Ishikawa (cell line): ENCODE measurements around the gene PTPRD.

Experiments
- CEBPB ChIP-seq: IDR thresholded peaks from 2 replicates; pipeline ENCODE4 v1.6.1; 2012
- CREB1 ChIP-seq: IDR thresholded peaks from 2 replicates; pipeline ENCODE4 v1.6.1; 2012; ENCODE audit warnings: low read depth
- EGR1 ChIP-seq: IDR thresholded peaks from 2 replicates; pipeline ENCODE4 v1.6.1; 2012
- EP300 ChIP-seq: IDR thresholded peaks from 2 replicates; pipeline ENCODE4 v1.6.1; 2012; ENCODE audit warnings: borderline replicate concordance
- FOXM1 ChIP-seq: IDR thresholded peaks from 2 replicates; pipeline ENCODE4 v1.6.1; 2012; ENCODE audit warnings: low read depth, borderline replicate concordance
- MAX ChIP-seq: IDR thresholded peaks from 2 replicates; pipeline ENCODE4 v1.6.1; 2012
- NFIC ChIP-seq: IDR thresholded peaks from 2 replicates; pipeline ENCODE4 v1.6.1; 2012
- RAD21 ChIP-seq: IDR thresholded peaks from 2 replicates; pipeline ENCODE4 v1.6.1; 2012; ENCODE audit warnings: low read depth
- REST ChIP-seq: IDR thresholded peaks from 2 replicates; pipeline ENCODE4 v1.6.1; 2012; ENCODE audit warnings: low read depth, mild to moderate bottlenecking
- TAF1 ChIP-seq: IDR thresholded peaks from 2 replicates; pipeline ENCODE4 v1.6.1; 2012; ENCODE audit warnings: low read depth, mild to moderate bottlenecking
- TCF12 ChIP-seq: IDR thresholded peaks from 2 replicates; pipeline ENCODE4 v1.6.1; 2012; ENCODE audit warnings: low read depth
- TEAD4 ChIP-seq: IDR thresholded peaks from 2 replicates; pipeline ENCODE4 v1.6.1; 2012
- USF1 ChIP-seq: IDR thresholded peaks from 2 replicates; pipeline ENCODE4 v1.6.1; 2012
- YY1 ChIP-seq: IDR thresholded peaks from 2 replicates; pipeline ENCODE4 v1.6.1; 2012; ENCODE audit warnings: low read depth
- ZBTB7A ChIP-seq: IDR thresholded peaks from 2 replicates; pipeline ENCODE4 v1.6.1; 2012; ENCODE audit warnings: low read depth

Gene PTPRD

GRCh38 chr9:8429768-8430167 lies 2183.0 kb downstream of the PTPRD start:
- TF ChIP-seq CREB1 (no peak), TAF1 (no peak), TCF12 (no peak), EP300 (no peak), ZBTB7A (no peak), MAX (no peak), NFIC (no peak), EGR1 (no peak), FOXM1 (no peak)

GRCh38 chr9:8429157-8429556 lies 2183.6 kb downstream of the PTPRD start:
- TF ChIP-seq CEBPB (no peak), EP300 (no peak), EGR1 (no peak), REST (no peak), USF1 (no peak), TAF1 (no peak), NFIC (no peak), FOXM1 (no peak), TCF12 (no peak), RAD21 (no peak)

- TF ChIP-seq YY1 = no peak
- TF ChIP-seq EGR1 = no peak
- TF ChIP-seq NFIC = no peak
- no peak for TF ChIP-seq TAF1
- TF ChIP-seq CEBPB = no peak
- no peak for TF ChIP-seq CREB1
- TF ChIP-seq RAD21 = no peak
- no peak for TF ChIP-seq TEAD4
- no peak for TF ChIP-seq ZBTB7A
- no peak for TF ChIP-seq MAX
Measured at GRCh38 chr9:8428389-8428788, 2184.4 kb downstream of the PTPRD start.

- no peak for TF ChIP-seq YY1
- TF ChIP-seq FOXM1 = no peak
- no peak for TF ChIP-seq CREB1
- TF ChIP-seq TAF1 = no peak
- TF ChIP-seq TEAD4 = no peak
Measured at GRCh38 chr9:8424786-8425410, 2187.9 kb downstream of the PTPRD start.

GRCh38 chr9:8420416-8420815 lies 2192.4 kb downstream of the PTPRD start:
- TF ChIP-seq RAD21 (no peak), MAX (no peak), TAF1 (no peak), TCF12 (no peak), NFIC (no peak)

GRCh38 chr9:8419596-8420275 lies 2193.1 kb downstream of the PTPRD start:
- no peak for TF ChIP-seq CEBPB
- no peak for TF ChIP-seq NFIC
- no peak for TF ChIP-seq TCF12
- TF ChIP-seq FOXM1 = no peak
- TF ChIP-seq USF1 = no peak
- no peak for TF ChIP-seq RAD21
- TF ChIP-seq TAF1 = no peak
- no peak for TF ChIP-seq ZBTB7A
- no peak for TF ChIP-seq REST
- no peak for TF ChIP-seq EGR1
- TF ChIP-seq CREB1 = no peak
- TF ChIP-seq MAX = no peak
